ENCODE measurements around the gene MKRN2. TPM values are rescaled to one million over a fixed set of nuclear protein-coding genes. Genes with fewer than 3 reads are reported as not detected.
"Not testable (repeated sequence)": the region's sequence is repeated elsewhere in the genome, so short reads cannot be mapped to it uniquely, and the experiment has no call there.

Gene MKRN2
- polyA plus RNA-seq (2013, experiment 1 of 2; ENCODE audit: insufficient read length) = 35.1 TPM
- polyA plus RNA-seq (2013, experiment 2 of 2; ENCODE audit: insufficient read length) = 34.4 TPM

GRCh38 chr3:12556690-12557472 is at the start of gene MKRN2:
Gene MKRN2, plus strand, starts transcription at chr3:12557087. Its CDS starts 64 bp downstream, at chr3:12557151.
- DNase-seq = peak; percentile 84

GRCh38 chr3:12507591-12508281 is 49.2 kb upstream of the MKRN2 start:
- peak; percentile 63 for DNase-seq

GRCh38 chr3:12508291-12508700 is 48.6 kb upstream of the MKRN2 start:
- DNase-seq = peak; percentile 99

- DNase-seq = no peak
Measured at GRCh38 chr3:12509466-12509865, 47.4 kb upstream of the MKRN2 start.

GRCh38 chr3:12512534-12513118 is 44.3 kb upstream of the MKRN2 start:
- no peak for DNase-seq

GRCh38 chr3:12513694-12514446 is 43.0 kb upstream of the MKRN2 start:
- DNase-seq = no peak

- no peak for DNase-seq
Measured at GRCh38 chr3:12515631-12516030, 41.3 kb upstream of the MKRN2 start.

- no peak for DNase-seq
Measured at GRCh38 chr3:12516873-12517272, 40.0 kb upstream of the MKRN2 start.

- no peak for DNase-seq
Measured at GRCh38 chr3:12518261-12519028, 38.4 kb upstream of the MKRN2 start.

GRCh38 chr3:12521010-12521409 is 35.9 kb upstream of the MKRN2 start:
- no peak for DNase-seq

- DNase-seq = no peak
Measured at GRCh38 chr3:12522721-12523120, 34.2 kb upstream of the MKRN2 start.

- no peak for DNase-seq
Measured at GRCh38 chr3:12527757-12528143, 29.1 kb upstream of the MKRN2 start.

- no peak for DNase-seq
Measured at GRCh38 chr3:12532182-12532581, 24.7 kb upstream of the MKRN2 start.

- DNase-seq = peak; percentile 9
Measured at GRCh38 chr3:12536423-12536822, 20.5 kb upstream of the MKRN2 start.

GRCh38 chr3:12541625-12542024 is 15.3 kb upstream of the MKRN2 start:
- DNase-seq = no peak

- DNase-seq = not testable (repeated sequence)
Measured at GRCh38 chr3:12543497-12543896, 13.4 kb upstream of the MKRN2 start.

- DNase-seq = no peak
Measured at GRCh38 chr3:12544652-12545472, 12.0 kb upstream of the MKRN2 start.

GRCh38 chr3:12545473-12545791 is 11.5 kb upstream of the MKRN2 start, which contains the start of gene MKRN2OS:
Gene MKRN2OS, minus strand, starts transcription at chr3:12545499. Its CDS starts 35 bp downstream, at chr3:12545464.
- DNase-seq = no peak

- no peak for DNase-seq
Measured at GRCh38 chr3:12549971-12550760, 6.7 kb upstream of the MKRN2 start.

- DNase-seq = peak; percentile 27
Measured at GRCh38 chr3:12553921-12554391, 2.9 kb upstream of the MKRN2 start.
